ENCODE measurements around the gene CCR9. TPM values are rescaled to one million over a fixed set of nuclear protein-coding genes. Genes with fewer than 3 reads are reported as not detected.

The CCR9 gene
- total RNA-seq, 4 donors from 2014 or later, result 0.17 TPM; not detected in 3

DNA sequence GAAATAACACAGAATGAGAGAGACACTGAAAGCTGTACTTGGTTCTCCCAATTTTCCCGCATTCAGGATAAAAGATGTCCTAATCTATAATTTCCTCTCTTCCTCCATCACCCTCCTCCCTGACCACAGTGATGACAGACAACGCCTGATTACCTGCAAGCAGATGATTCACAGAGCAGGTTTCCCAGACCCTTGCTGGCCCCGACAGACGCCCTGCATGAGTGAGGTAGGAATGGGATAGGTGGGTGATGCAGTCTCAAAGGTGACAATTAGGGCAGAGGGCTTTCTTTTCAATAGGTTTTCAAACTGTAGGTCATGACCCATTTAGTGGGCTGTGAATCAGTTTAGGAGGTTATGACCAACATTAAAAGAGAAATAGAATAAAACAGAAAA is 51.7 kb downstream of the CCR9 start:
- Histone ChIP-seq H3K9me3 (no peaks in the 10 kb centered on the region), H3K27ac (replicated peaks in 1 of 4) (no peak overlapping the region), H3K4me3 (no peak overlapping the region), H3K4me1 (peaks cover 7 to 19% (median 11%) of the 10 kb centered on the region in 4 donors), H3K36me3 (peaks cover 39 to 74% (median 49%) of the 10 kb centered on the region in 4 donors), H3K27me3 (no peaks in the 10 kb centered on the region)
- 90% methylated on average over 4 of the region's 4 CpGs for WGBS
- TF ChIP-seq, protein P1, sequence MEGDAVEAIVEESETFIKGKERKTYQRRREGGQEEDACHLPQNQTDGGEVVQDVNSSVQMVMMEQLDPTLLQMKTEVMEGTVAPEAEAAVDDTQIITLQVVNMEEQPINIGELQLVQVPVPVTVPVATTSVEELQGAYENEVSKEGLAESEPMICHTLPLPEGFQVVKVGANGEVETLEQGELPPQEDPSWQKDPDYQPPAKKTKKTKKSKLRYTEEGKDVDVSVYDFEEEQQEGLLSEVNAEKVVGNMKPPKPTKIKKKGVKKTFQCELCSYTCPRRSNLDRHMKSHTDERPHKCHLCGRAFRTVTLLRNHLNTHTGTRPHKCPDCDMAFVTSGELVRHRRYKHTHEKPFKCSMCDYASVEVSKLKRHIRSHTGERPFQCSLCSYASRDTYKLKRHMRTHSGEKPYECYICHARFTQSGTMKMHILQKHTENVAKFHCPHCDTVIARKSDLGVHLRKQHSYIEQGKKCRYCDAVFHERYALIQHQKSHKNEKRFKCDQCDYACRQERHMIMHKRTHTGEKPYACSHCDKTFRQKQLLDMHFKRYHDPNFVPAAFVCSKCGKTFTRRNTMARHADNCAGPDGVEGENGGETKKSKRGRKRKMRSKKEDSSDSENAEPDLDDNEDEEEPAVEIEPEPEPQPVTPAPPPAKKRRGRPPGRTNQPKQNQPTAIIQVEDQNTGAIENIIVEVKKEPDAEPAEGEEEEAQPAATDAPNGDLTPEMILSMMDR (IDR thresholded peaks at IDR 0.05), result no peak
- no peak for TF ChIP-seq POLR2AphosphoS5 (IDR thresholded peaks at IDR 0.05)
- no peak for TF ChIP-seq EP300 (IDR thresholded peaks at IDR 0.05)
- TF ChIP-seq POLR2A (IDR thresholded peaks at IDR 0.05; ENCODE audit: low read depth), result no peak
- intact Hi-C loops (cut with DNase I), result loop anchor here (5.0 kb wide), 1 partner anchor 176 kb away; no protein-coding TSS in a partner anchor
- DNase-seq (ENCODE audit: extremely low spot score), result no peak

DNA sequence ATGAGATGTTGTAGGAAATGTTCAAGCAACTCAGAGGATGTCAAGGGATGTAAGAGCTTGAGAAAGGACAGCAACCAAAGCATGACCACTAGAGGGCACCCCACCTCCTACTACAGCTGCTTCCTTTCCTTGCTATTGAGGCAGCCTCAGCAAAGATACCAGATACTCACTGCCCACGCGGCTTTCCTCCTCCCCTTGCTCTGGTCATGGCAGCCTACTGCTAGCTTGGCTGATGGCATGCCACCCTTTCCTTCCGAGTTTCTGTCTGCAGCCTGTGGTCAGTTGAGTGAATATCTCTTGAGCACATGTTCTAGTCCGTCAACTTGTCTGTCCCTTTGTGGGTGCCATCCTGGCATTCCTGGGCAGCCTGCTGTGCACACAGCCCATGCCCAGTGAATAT is 52.5 kb downstream of the CCR9 start:
- DNase-seq (ENCODE audit: extremely low spot score), result peak; percentile 94
- Histone ChIP-seq H3K9me3 (no peaks in the 10 kb centered on the region), H3K36me3 (peaks cover 34 to 70% (median 48%) of the 10 kb centered on the region in 4 donors), H3K27ac (replicated peaks in 1 of 4) (no peak overlapping the region), H3K27me3 (no peaks in the 10 kb centered on the region), H3K4me3 (no peak overlapping the region), H3K4me1 (peaks cover 7 to 19% (median 11%) of the 10 kb centered on the region in 4 donors)
- intact Hi-C loops (cut with DNase I), result loop anchor here (1.0 to 5.0 kb wide), 2 partner anchors 139 to 177 kb away; no protein-coding TSS in a partner anchor
- TF ChIP-seq, protein P1 (IDR thresholded peaks at IDR 0.05), result peak; percentile 76 to 91 (median 86)
- peak in 1 of 2 donors; percentile 40 for TF ChIP-seq POLR2AphosphoS5 (IDR thresholded peaks at IDR 0.05)
- TF ChIP-seq EP300 (IDR thresholded peaks at IDR 0.05), result no peak
- TF ChIP-seq POLR2A (IDR thresholded peaks at IDR 0.05; ENCODE audit: low read depth), result no peak
- WGBS, result 25% methylated on average over 4 of the region's 4 CpGs

DNA sequence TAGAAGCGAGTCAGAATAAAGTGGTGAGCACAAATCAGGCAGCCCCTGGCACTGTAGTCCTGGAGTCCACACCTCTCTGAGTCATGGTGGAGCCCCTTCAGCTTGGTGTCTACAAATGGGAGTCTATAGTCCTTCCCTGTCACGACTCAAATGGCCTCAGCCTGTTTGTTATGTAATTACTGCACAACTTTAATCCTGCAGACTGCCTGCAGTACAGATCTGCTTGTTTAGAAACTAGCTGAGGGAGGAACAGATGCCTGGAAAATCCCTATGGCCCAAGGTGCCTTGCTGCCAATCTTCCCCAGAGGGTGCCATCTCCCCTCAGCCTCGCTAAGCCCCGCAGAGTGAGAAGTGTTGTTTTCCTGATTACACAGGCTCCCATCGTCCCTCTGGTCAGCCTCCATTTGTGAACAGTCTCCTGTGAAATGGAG is 53.0 kb downstream of the CCR9 start:
- peaks cover 29 to 65% (median 46%) of the 10 kb centered on the region in 4 donors for H3K36me3 ChIP-seq
- peak overlapping the region in 1 of 4 donors; percentile 14 for H3K27ac ChIP-seq (replicated peaks in 1 of 4)

DNA sequence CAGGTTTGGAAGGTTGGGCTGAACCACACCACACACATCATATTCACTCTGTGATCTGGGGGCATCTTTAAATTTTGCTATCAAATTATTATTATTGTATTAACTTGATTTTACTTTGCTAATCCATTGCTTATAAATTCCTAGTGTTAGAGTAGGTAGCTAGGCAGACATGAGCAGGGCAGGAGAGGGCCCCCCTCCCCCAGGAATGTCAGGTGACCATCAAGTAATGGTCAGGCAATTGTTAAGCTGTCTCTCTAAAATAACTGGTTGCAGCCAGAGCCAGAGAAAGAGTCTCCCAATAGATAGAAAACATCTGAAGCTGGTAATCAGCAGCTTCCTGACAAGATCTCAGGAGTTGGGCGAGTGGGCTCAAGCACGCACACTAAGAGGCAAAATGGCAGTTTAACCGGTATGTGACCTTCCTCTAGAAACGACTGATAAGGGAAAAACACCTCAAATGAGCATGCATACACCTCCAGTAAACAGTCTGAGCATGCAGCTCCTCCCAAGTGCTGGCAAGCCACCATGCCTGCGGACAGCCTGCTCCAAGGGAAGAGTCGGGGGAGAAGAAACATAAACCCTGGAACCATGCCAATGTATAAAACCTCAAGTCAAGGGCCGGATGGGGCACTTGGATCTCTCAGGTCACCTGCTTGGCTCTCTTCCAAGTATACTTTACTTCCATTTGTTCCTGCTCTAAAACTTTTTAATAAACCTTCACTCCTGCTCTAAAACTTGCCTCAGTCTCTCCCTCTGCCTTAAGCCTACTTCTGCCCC is 53.8 kb downstream of the CCR9 start:
- intact Hi-C loops (cut with DNase I), result no loop called here
- Histone ChIP-seq H3K27me3 (no peaks in the 10 kb centered on the region), H3K9me3 (no peaks in the 10 kb centered on the region), H3K4me1 (peaks cover 7 to 19% (median 11%) of the 10 kb centered on the region in 4 donors), H3K36me3 (peaks cover 24 to 64% (median 38%) of the 10 kb centered on the region in 4 donors), H3K4me3 (no peak overlapping the region), H3K27ac (replicated peaks in 1 of 4) (no peak overlapping the region)
- WGBS, result 93% methylated on average over 7 of the region's 7 CpGs
- no peak for DNase-seq (ENCODE audit: extremely low spot score)
- TF ChIP-seq POLR2AphosphoS5 (IDR thresholded peaks at IDR 0.05) (no peak), POLR2A (IDR thresholded peaks at IDR 0.05; ENCODE audit: low read depth) (no peak), EP300 (IDR thresholded peaks at IDR 0.05) (no peak)
- TF ChIP-seq, protein P1 (IDR thresholded peaks at IDR 0.05), result no peak

More for the DNA sequence above, 53.0 kb downstream of the CCR9 start:
- no peaks in the 10 kb centered on the region for H3K27me3 ChIP-seq
- H3K4me1 ChIP-seq, result peaks cover 7 to 19% (median 11%) of the 10 kb centered on the region in 4 donors
- intact Hi-C loops (cut with DNase I), result loop anchor here (1.0 to 5.0 kb wide), 2 partner anchors 139 to 177 kb away; no protein-coding TSS in a partner anchor
- TF ChIP-seq, protein P1 (IDR thresholded peaks at IDR 0.05), result no peak
- TF ChIP-seq POLR2A (IDR thresholded peaks at IDR 0.05; ENCODE audit: low read depth), result no peak
- TF ChIP-seq EP300 (IDR thresholded peaks at IDR 0.05), result no peak
- TF ChIP-seq POLR2AphosphoS5 (IDR thresholded peaks at IDR 0.05), result no peak
- H3K9me3 ChIP-seq, result no peaks in the 10 kb centered on the region
- 49% methylated on average over 5 of the region's 5 CpGs for WGBS
- no peak overlapping the region for H3K4me3 ChIP-seq
- DNase-seq (ENCODE audit: extremely low spot score), result no peak

Data from esophagus muscularis mucosa (tissue), 4 donors.